SU-DHL-6 (cell line): ENCODE data around the gene POLN.

ENCODE experiments used
- EZH2phosphoT487 ChIP-seq: fragments of 200-600 bp; sonication (generic), shearing (Covaris generic); conservative IDR thresholded peaks from 2 replicates; pipeline ENCODE4 v1.6.1; 2018; ENCODE audit warnings: mild to moderate bottlenecking, antibody characterized with exemption, low read length, moderate library complexity, mixed read lengths
- TF ChIP-seq, protein P1 (sequence below): fragments of 200-600 bp; sonication (generic); IDR thresholded peaks from one replicate; pipeline ENCODE4 v1.5.1; 2017; ENCODE audit warnings: antibody characterized with exemption, mild to moderate bottlenecking, low read length, moderate library complexity; ENCODE audit not compliant: insufficient read depth, poor library complexity, severe bottlenecking

DNA sequence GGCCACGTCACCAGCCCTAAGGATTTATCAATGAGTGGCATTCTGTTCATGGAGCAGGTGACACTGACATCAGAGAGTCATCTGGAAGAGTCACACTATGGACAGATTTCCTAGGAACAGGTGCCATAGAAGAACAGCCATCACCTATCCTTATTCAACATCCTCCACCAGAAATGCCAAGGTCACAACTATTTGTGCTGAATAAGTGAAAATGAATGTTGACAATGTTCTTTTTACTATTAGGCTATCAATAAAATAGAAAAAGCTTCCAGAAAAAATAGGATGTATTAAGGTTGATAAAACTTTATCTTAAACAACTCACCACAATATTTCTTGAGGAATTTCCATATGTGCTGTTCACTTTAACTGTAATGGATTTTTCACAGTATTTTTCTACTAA, 62.9 kb downstream of the POLN start:
- TF ChIP-seq, protein P1, sequence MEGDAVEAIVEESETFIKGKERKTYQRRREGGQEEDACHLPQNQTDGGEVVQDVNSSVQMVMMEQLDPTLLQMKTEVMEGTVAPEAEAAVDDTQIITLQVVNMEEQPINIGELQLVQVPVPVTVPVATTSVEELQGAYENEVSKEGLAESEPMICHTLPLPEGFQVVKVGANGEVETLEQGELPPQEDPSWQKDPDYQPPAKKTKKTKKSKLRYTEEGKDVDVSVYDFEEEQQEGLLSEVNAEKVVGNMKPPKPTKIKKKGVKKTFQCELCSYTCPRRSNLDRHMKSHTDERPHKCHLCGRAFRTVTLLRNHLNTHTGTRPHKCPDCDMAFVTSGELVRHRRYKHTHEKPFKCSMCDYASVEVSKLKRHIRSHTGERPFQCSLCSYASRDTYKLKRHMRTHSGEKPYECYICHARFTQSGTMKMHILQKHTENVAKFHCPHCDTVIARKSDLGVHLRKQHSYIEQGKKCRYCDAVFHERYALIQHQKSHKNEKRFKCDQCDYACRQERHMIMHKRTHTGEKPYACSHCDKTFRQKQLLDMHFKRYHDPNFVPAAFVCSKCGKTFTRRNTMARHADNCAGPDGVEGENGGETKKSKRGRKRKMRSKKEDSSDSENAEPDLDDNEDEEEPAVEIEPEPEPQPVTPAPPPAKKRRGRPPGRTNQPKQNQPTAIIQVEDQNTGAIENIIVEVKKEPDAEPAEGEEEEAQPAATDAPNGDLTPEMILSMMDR: no peak
- no peak for TF ChIP-seq EZH2phosphoT487
